GM12878 (cell line): ENCODE measurements around the gene TRPC6. TPM values are rescaled to one million over a fixed set of nuclear protein-coding genes. Genes with fewer than 3 reads are reported as not detected.
"Not testable (repeated sequence)": the region's sequence is repeated elsewhere in the genome, so short reads cannot be mapped to it uniquely, and the experiment has no call there.

Source experiments
- ATAC-seq: fragments of 200-7000 bp; cut with Tn5 transposase; 3 replicates; pipeline ENCODE4 v1.9.1; 2020; ENCODE audit warnings: mild to moderate bottlenecking, moderate library complexity
- BruUV-seq: library from RNA; stranded (reverse); fragments of 400-500 nt; replicated peaks from 2 replicates; lab custom pipeline; 2021; lab: Mats Ljungman, UMichigan
- CTCF ChIA-PET: fragments of 300-600 bp; sonication (Branson Sonifier 250); formaldehyde crosslinking; extraction: SDS; loops from one replicate; lab custom pipeline; 2021; ENCODE audit warnings: inconsistent platforms; lab: Yijun Ruan, JAX
- POLR2A ChIA-PET: fragments of 350-600 bp; formaldehyde crosslinking; extraction: SDS; loops from one replicate; lab custom pipeline; 2021; ENCODE audit warnings: inconsistent platforms; lab: Charles Lee
- RAD21 ChIA-PET: fragments of 300-600 bp; sonication (Branson Sonifier 250); formaldehyde crosslinking; loops from one replicate; lab custom pipeline; 2023; ENCODE audit warnings: antibody characterized with exemption; ENCODE audit not compliant: unreplicated experiment; lab: Charles Lee
- SMC1A ChIA-PET: fragments of 300-600 bp; sonication (Branson Sonifier 250); formaldehyde crosslinking; loops from one replicate; lab custom pipeline; 2023; ENCODE audit not compliant: unreplicated experiment, uncharacterized antibody; lab: Charles Lee
- DNase-seq: peaks from one replicate; pipeline ENCODE4 v3.0.0-alpha.2; 2011; ENCODE audit warnings: low read depth, low spot score
- FAIRE-seq: peaks from 3 replicates; lab custom pipeline; 2011; peaks lifted over from hg19 to GRCh38; lab: Jason Lieb, UNC
- H2AFZ ChIP-seq: 2 replicates; pipeline ENCODE4 v1.6.0; 2011; ENCODE audit warnings: low read depth, low read length, control low read depth; ENCODE audit not compliant: control insufficient read depth
- H3K27ac ChIP-seq: 2 replicates; pipeline ENCODE4 v1.5.1; 2011; ENCODE audit warnings: control low read depth; ENCODE audit not compliant: control insufficient read depth, insufficient read depth
- H3K27me3 ChIP-seq, 2 experiments: replicated peaks in 1 of 2; 2 replicates each; pipeline versions ENCODE4 v1.6.0 to v1.6.1; 2011; ENCODE audit warnings: low read length in 1 of 2; ENCODE audit not compliant: control insufficient read depth in 2 of 2, insufficient read depth in 2 of 2
- H3K36me3 ChIP-seq, 2 experiments: 2 replicates each; pipeline ENCODE4 v1.5.1; 2011; ENCODE audit warnings: low read length in 1 of 2; ENCODE audit not compliant: control insufficient read depth in 2 of 2, insufficient read depth in 2 of 2
- H3K4me1 ChIP-seq: 2 replicates; pipeline ENCODE4 v1.6.1; 2011; ENCODE audit warnings: mild to moderate bottlenecking, low read length, moderate library complexity, mixed read lengths; ENCODE audit not compliant: control insufficient read depth, insufficient read depth
- H3K4me2 ChIP-seq: 2 replicates; pipeline ENCODE4 v1.6.0; 2011; ENCODE audit warnings: control low read depth; ENCODE audit not compliant: control insufficient read depth, insufficient read depth
- H3K4me3 ChIP-seq: fragments of 200-600 bp; sonication (generic); 2 replicates; pipeline ENCODE4 v1.5.1; 2016
- H3K79me2 ChIP-seq: 2 replicates; pipeline ENCODE4 v1.6.0; 2011; ENCODE audit warnings: low read length; ENCODE audit not compliant: control insufficient read depth, insufficient read depth
- H3K9ac ChIP-seq: 2 replicates; pipeline ENCODE4 v1.8.0; 2011; ENCODE audit warnings: low read length, control low read depth, mixed read lengths; ENCODE audit not compliant: control insufficient read depth, insufficient read depth
- H3K9me3 ChIP-seq: replicated peaks from 3 replicates; pipeline ENCODE4 v1.5.1; 2011; ENCODE audit warnings: mild to moderate bottlenecking, low read length; ENCODE audit not compliant: control insufficient read depth, insufficient read depth
- H4K20me1 ChIP-seq: 2 replicates; pipeline ENCODE4 v1.6.0; 2011; ENCODE audit not compliant: control insufficient read depth, insufficient read depth
- BMI1 ChIP-seq: fragments of 450-650 bp; IDR thresholded peaks from 2 replicates; pipeline ENCODE4 v1.6.1; 2016; ENCODE audit warnings: mild to moderate bottlenecking, moderate library complexity, borderline replicate concordance
- MYC ChIP-seq: IDR thresholded peaks from 2 replicates; pipeline ENCODE4 v1.6.1; 2011; ENCODE audit warnings: mild to moderate bottlenecking, low read length, moderate library complexity, inconsistent platforms; ENCODE audit not compliant: insufficient read depth, insufficient replicate concordance, insufficient read length, severe bottlenecking
- TCF12 ChIP-seq: IDR thresholded peaks from 2 replicates; pipeline ENCODE4 v1.6.1; 2011; ENCODE audit warnings: low read depth, mild to moderate bottlenecking, low read length
- WGBS: methylation state at CpG from one replicate; pipeline ENCODE4 v1.1.6; 2016; ENCODE audit warnings: low lambda C conversion rate; ENCODE audit not compliant: insufficient replicate concordance, insufficient coverage; ENCODE audit errors: missing lambda C conversion rate; 5-methylcytosine and 5-hydroxymethylcytosine counted together
- in situ Hi-C: fragments of 300-500 bp; cut with MboI; formaldehyde crosslinking; loops from 9 replicates; pipeline ENCODE4 v1.14.3; 2018; ENCODE audit warnings: mixed read lengths
- intact Hi-C: fragments of 100-400 bp; cut with micrococcal nuclease; formaldehyde crosslinking; loops from one replicate; pipeline ENCODE4 v1.14.2; 2022; ENCODE audit not compliant: unreplicated experiment
- polyA plus RNA-seq, 11 experiments: library from polyadenylated mRNA; depleted of rRNA in 4 of 11; unstranded in 6 of 11; stranded (reverse) in 5 of 11; fragments of >200 nt; fragmentation: Nextera tagmentation in 4 of 11; fragmentation: Illumina TruSeq in 1 of 11; extraction: Ambion mirVana in 4 of 11; extraction: Trizol in 1 of 11; gene quantifications; 1 replicate in 1 of 11; 2 replicates in 10 of 11; pipeline versions ENCODE4 v1.2.1 to v1.2.3, GENCODE V29; 2011 to 2016; ENCODE audit warnings: inconsistent platforms in 2 of 11, missing spikeins in 2 of 11, low read depth in 1 of 11
- total RNA-seq, 4 experiments: library from RNA; depleted of rRNA in 3 of 4; stranded (reverse); fragments of >200 nt in 3 of 4; fragmentation: Illumina TruSeq in 1 of 4; extraction: Trizol in 1 of 4; gene quantifications; 2 replicates each; pipeline versions ENCODE4 v1.2.1 to v1.2.3, GENCODE V29; 2013 to 2021

Gene TRPC6
- total and polyA plus RNA-seq, 10 of the 15 experiments (the other 5 are each of a cell fraction or from before 2014, with no cell fraction given): not detected

GRCh38 chr11:101439488-101439887 lies 144.3 kb downstream of the TRPC6 start:
- Histone ChIP-seq H3K9ac (no peak overlapping the region), H3K27me3 (no peaks in the 10 kb centered on the region), H3K36me3 (no peaks in the 10 kb centered on the region), H3K27ac (no peak overlapping the region), H3K4me3 (no peak overlapping the region), H3K4me2 (no peak overlapping the region), H2AFZ (no peak overlapping the region), H4K20me1 (no peaks in the 10 kb centered on the region), H3K79me2 (no peaks in the 10 kb centered on the region), H3K9me3 (no peaks in the 10 kb centered on the region), H3K4me1 (no peaks in the 10 kb centered on the region)
- in situ Hi-C loops (no loop called here), intact Hi-C loops (loop anchor here (5.0 to 10.0 kb wide), 2 partner anchors 455 to 568 kb away; no protein-coding TSS in a partner anchor)
- DNase-seq: no peak
- TF ChIP-seq TCF12: no peak
- TF ChIP-seq BMI1: no peak
- no peak for TF ChIP-seq MYC
- 53% methylated on average over 5 of the region's 5 CpGs for WGBS
- SMC1A ChIA-PET: no interaction called here
- ATAC-seq: no peak
- CTCF ChIA-PET: no interaction called here
- POLR2A ChIA-PET: no interaction called here
- BruUV-seq: no TSS peak
- RAD21 ChIA-PET: no interaction called here
- no peak for FAIRE-seq

- CTCF ChIA-PET, H3K4me2 ChIP-seq, H3K4me3 ChIP-seq, ATAC-seq, H3K36me3 ChIP-seq, POLR2A ChIA-PET, BruUV-seq, H4K20me1 ChIP-seq, H3K4me1 ChIP-seq, RAD21 ChIA-PET, H3K9ac ChIP-seq, H3K27ac ChIP-seq, H2AFZ ChIP-seq, H3K79me2 ChIP-seq, DNase-seq, H3K9me3 ChIP-seq, FAIRE-seq, in situ Hi-C loops, H3K27me3 ChIP-seq: not testable (repeated sequence)
- intact Hi-C loops: loop anchor here (5.0 to 10.0 kb wide), 2 partner anchors 454 to 569 kb away; no protein-coding TSS in a partner anchor
- SMC1A ChIA-PET: interaction anchor here (1.0 to 1.5 kb wide), 2 partner anchors 8 to 569 kb away, joined by 3 read pairs; no protein-coding TSS in a partner anchor
- 3% methylated on average over 2 of the region's 2 CpGs for WGBS
These were observed 145.1 kb downstream of the TRPC6 start for GRCh38 chr11:101438708-101439107.
